ENCODE data around the gene SUCLA2. TPM values are rescaled to one million over a fixed set of nuclear protein-coding genes. Genes with fewer than 3 reads are reported as not detected.

The SUCLA2 gene
- total and polyA plus RNA-seq, 10 of the 15 experiments (the other 5 are each of a cell fraction or from before 2014, with no cell fraction given): 27.5 to 83.4 (median 42.8) TPM

DNA sequence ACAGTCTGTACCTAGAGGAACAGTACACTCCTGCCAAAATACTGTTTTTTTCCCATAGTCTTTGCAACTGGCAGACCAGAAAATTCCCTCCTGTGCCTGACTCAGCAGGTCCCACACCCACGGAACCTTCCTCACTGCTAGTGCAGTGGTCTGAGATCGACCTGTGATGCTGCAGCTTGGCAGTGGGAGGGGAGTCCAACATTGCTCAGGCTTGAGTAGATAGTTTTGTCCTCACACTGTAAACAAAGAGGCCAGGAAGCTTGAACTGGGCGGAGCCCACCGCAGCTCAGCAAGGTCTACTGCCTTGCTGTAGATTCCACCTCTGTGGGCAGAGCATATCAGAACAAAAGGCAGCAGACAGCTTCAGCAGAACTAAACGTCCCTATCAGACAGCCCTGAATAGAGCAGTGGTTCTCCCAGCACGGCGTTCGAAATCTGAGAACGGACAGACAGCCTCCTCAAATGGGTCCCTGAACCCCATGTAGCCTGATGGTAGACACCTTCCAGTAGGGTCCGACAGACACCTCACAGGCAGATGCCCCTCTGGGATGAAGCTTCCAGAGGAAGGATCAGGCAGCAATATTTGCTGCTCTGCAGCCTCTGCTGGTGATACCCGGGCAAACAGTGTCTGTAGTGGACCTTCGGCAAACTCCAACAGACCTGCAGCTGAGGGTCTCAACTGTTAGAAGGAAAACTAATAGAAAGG lies 92.7 kb downstream of the SUCLA2 start:
- Histone ChIP-seq H3K9ac (ENCODE audit: control insufficient read depth, insufficient read depth, low read length) (no peak overlapping the region), H3K36me3 (ENCODE audit: control insufficient read depth in 2 of 2, insufficient read depth in 2 of 2, low read length in 1 of 2) (no peaks in the 10 kb centered on the region), H3K4me3 (no peak overlapping the region), H2AFZ (ENCODE audit: control insufficient read depth, low read depth, low read length) (no peak overlapping the region), H3K79me2 (ENCODE audit: control insufficient read depth, insufficient read depth, low read length) (no peaks in the 10 kb centered on the region), H3K27me3 (replicated peaks in 1 of 2; ENCODE audit: control insufficient read depth in 2 of 2, insufficient read depth in 2 of 2, low read length in 1 of 2) (no peaks in the 10 kb centered on the region), H4K20me1 (ENCODE audit: control insufficient read depth, insufficient read depth) (no peaks in the 10 kb centered on the region), H3K9me3 (replicated peaks; ENCODE audit: control insufficient read depth, insufficient read depth, low read length) (no peaks in the 10 kb centered on the region; the same call in 2 of the 3 replicates), H3K4me2 (ENCODE audit: control insufficient read depth, insufficient read depth) (no peak overlapping the region), H3K4me1 (ENCODE audit: control insufficient read depth, insufficient read depth, low read length) (no peaks in the 10 kb centered on the region), H3K27ac (ENCODE audit: control insufficient read depth, insufficient read depth) (no peak overlapping the region)
- intact Hi-C loops (cut with micrococcal nuclease; ENCODE audit: unreplicated experiment) (no loop called here), in situ Hi-C loops (cut with MboI) (no loop called here)
- no peak for FAIRE-seq
- 66% methylated on average over 12 of the region's 12 CpGs for WGBS (ENCODE audit: insufficient coverage, insufficient replicate concordance, low lambda C conversion rate, missing lambda C conversion rate)
- ATAC-seq: no peak
- RAD21 ChIA-PET (ENCODE audit: unreplicated experiment): no interaction called here
- POLR2A ChIA-PET: no interaction called here
- SMC1A ChIA-PET (ENCODE audit: uncharacterized antibody, unreplicated experiment): interaction anchor here (0.6 kb wide), 1 partner anchor 662 kb away, joined by 3 read pairs; no protein-coding TSS in a partner anchor
- DNase-seq (ENCODE audit: low read depth, low spot score): no peak
- CTCF ChIA-PET: no interaction called here
- BruUV-seq (replicated peaks): no TSS peak
- TF ChIP-seq PAX5 (IDR thresholded peaks at IDR 0.05; ENCODE audit: borderline replicate concordance, low read depth, low read length) (no peak), ETV6 (conservative IDR thresholded peaks at IDR 0.05 in 1 of 2, IDR thresholded peaks at IDR 0.05 in 1 of 2; ENCODE audit: borderline replicate concordance in 1 of 2, low read depth in 1 of 2) (no peak), ZNF207 (IDR thresholded peaks at IDR 0.05; ENCODE audit: borderline replicate concordance) (no peak), SREBF1 (IDR thresholded peaks at IDR 0.05; ENCODE audit: low read length) (no peak), TCF7 (IDR thresholded peaks at IDR 0.05; ENCODE audit: borderline replicate concordance) (no peak), SPI1 (IDR thresholded peaks at IDR 0.05; ENCODE audit: borderline replicate concordance, insufficient read depth, low read depth, low read length) (no peak), RBBP5 (conservative IDR thresholded peaks at IDR 0.05) (no peak), MEF2A (IDR thresholded peaks at IDR 0.05; ENCODE audit: insufficient read depth, low read depth, low read length) (no peak), NFIC (IDR thresholded peaks at IDR 0.05; ENCODE audit: low read depth, low read length) (no peak), ATF7 (IDR thresholded peaks at IDR 0.05; ENCODE audit: low read depth) (no peak), SRF (IDR thresholded peaks at IDR 0.05; ENCODE audit: low read depth in 2 of 2, low read length in 2 of 2) (no peak), ZNF24 (IDR thresholded peaks at IDR 0.05) (no peak), CEBPB (IDR thresholded peaks at IDR 0.05; ENCODE audit: borderline replicate concordance in 1 of 2, low read depth in 2 of 2, low read length in 2 of 2) (no peak), NBN (IDR thresholded peaks at IDR 0.05) (no peak), HDGF (IDR thresholded peaks at IDR 0.05) (no peak), NR2F1 (conservative IDR thresholded peaks at IDR 0.05) (no peak), KDM1A (IDR thresholded peaks at IDR 0.05; ENCODE audit: borderline replicate concordance) (no peak)

Measured in GM12878 (cell line).